ENCODE data around the gene GPC6.

- TF ChIP-seq, protein P1, sequence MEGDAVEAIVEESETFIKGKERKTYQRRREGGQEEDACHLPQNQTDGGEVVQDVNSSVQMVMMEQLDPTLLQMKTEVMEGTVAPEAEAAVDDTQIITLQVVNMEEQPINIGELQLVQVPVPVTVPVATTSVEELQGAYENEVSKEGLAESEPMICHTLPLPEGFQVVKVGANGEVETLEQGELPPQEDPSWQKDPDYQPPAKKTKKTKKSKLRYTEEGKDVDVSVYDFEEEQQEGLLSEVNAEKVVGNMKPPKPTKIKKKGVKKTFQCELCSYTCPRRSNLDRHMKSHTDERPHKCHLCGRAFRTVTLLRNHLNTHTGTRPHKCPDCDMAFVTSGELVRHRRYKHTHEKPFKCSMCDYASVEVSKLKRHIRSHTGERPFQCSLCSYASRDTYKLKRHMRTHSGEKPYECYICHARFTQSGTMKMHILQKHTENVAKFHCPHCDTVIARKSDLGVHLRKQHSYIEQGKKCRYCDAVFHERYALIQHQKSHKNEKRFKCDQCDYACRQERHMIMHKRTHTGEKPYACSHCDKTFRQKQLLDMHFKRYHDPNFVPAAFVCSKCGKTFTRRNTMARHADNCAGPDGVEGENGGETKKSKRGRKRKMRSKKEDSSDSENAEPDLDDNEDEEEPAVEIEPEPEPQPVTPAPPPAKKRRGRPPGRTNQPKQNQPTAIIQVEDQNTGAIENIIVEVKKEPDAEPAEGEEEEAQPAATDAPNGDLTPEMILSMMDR (IDR thresholded peaks at IDR 0.05; ENCODE audit: low read length) = no peak
- TF ChIP-seq EZH2 (optimal IDR thresholded peaks at IDR 0.05; ENCODE audit: low read depth, low read length) = no peak
These were observed 912.9 kb downstream of the GPC6 start for GRCh38 chr13:94139393-94139995.
